GM18526 (cell line): ENCODE measurements around the gene ZNF536.

Source experiments
- POLR2A ChIP-seq: IDR thresholded peaks from 3 replicates; pipeline ENCODE4 v1.6.1; 2011; ENCODE audit not compliant: insufficient read length; ENCODE audit errors: extremely low read depth

ZNF536 gene

GRCh38 chr19:30492586-30493270, 120.5 kb downstream of the ZNF536 start:
- TF ChIP-seq POLR2A: no peak

- TF ChIP-seq POLR2A: no peak
Observed at GRCh38 chr19:30497034-30497433, 124.8 kb downstream of the ZNF536 start.

GRCh38 chr19:30498707-30499106, 126.5 kb downstream of the ZNF536 start:
- no peak for TF ChIP-seq POLR2A

- TF ChIP-seq POLR2A: no peak
Observed at GRCh38 chr19:30504272-30504671, 132.1 kb downstream of the ZNF536 start.

GRCh38 chr19:30512176-30513081, 140.2 kb downstream of the ZNF536 start:
- no peak for TF ChIP-seq POLR2A

GRCh38 chr19:30513082-30513411, 140.9 kb downstream of the ZNF536 start:
- no peak for TF ChIP-seq POLR2A

GRCh38 chr19:30516111-30516510, 143.9 kb downstream of the ZNF536 start:
- TF ChIP-seq POLR2A: no peak

GRCh38 chr19:30516531-30516930, 144.3 kb downstream of the ZNF536 start:
- TF ChIP-seq POLR2A: no peak

GRCh38 chr19:30518965-30519606, 146.9 kb downstream of the ZNF536 start:
- no peak for TF ChIP-seq POLR2A

- TF ChIP-seq POLR2A: no peak
Observed at GRCh38 chr19:30519607-30520205, 147.5 kb downstream of the ZNF536 start.

GRCh38 chr19:30520735-30521479, 148.7 kb downstream of the ZNF536 start:
- no peak for TF ChIP-seq POLR2A

GRCh38 chr19:30521937-30522336, 149.8 kb downstream of the ZNF536 start:
- no peak for TF ChIP-seq POLR2A

- TF ChIP-seq POLR2A: no peak
Observed at GRCh38 chr19:30522341-30522740, 150.2 kb downstream of the ZNF536 start.

- no peak for TF ChIP-seq POLR2A
Observed at GRCh38 chr19:30523791-30524190, 151.6 kb downstream of the ZNF536 start.

- TF ChIP-seq POLR2A: no peak
Observed at GRCh38 chr19:30525383-30525782, 153.2 kb downstream of the ZNF536 start.
